Measurements from ENCODE around the gene TRPC3. TPM values are rescaled to one million over a fixed set of nuclear protein-coding genes. Genes with fewer than 3 reads are reported as not detected.

Gene TRPC3
- total RNA-seq, 3 donors from 2014 or later = 0.17 to 1.0 (median 0.51) TPM

DNA sequence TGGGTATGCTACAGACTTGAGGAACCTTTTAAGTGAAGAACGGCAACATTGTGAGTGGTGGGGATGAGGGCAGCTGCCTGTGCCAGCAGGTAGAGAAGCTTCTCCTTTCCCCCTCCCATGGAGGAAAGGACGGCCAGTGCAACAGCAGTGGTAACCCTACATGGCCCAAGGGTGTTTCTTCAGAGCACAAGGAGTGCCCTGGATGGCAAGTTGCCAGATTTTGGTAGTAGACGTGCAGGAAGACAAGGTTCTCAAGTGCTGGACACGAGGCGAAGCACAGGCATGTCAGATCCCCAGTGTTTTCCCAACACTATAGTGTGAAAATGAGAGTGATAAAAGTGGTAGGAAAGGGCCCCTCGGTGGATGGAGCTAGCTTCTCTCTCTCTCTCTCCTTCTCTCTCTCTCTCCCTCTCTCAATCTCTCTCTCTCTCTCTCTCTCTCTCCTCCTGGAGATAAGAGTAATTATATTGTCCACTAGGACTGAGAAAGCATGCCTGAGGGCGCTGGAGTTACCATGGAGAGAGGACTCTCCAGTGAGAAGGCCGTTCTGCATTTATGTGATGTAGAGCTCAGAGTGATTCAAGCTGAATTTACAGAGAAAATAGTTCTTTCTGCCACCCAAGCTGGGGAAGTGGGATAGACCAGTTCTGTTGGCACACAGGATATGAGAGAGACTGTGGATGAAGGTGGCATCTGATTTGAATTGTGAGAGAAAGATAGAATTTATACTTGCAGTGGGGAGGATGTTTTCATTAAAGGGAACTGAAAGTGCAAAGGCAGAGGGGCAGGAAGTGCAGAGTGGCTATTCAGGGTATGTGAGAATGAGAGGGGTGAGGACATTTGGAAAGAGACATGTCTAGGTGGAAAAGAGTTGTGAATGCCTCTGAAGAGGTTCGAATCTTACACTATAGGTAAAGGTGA lies 25.7 kb upstream of the TRPC3 start:
- intact Hi-C loops (cut with DNase I, micrococcal nuclease) = no loop called here
- Histone ChIP-seq H3K9me3 (no peaks in the 10 kb centered on the region), H3K4me1 (ENCODE audit: low read depth) (no peaks in the 10 kb centered on the region), H3K4me3 (no peak overlapping the region), H3K36me3 (ENCODE audit: low read depth) (no peaks in the 10 kb centered on the region)
- TF ChIP-seq, protein P1, sequence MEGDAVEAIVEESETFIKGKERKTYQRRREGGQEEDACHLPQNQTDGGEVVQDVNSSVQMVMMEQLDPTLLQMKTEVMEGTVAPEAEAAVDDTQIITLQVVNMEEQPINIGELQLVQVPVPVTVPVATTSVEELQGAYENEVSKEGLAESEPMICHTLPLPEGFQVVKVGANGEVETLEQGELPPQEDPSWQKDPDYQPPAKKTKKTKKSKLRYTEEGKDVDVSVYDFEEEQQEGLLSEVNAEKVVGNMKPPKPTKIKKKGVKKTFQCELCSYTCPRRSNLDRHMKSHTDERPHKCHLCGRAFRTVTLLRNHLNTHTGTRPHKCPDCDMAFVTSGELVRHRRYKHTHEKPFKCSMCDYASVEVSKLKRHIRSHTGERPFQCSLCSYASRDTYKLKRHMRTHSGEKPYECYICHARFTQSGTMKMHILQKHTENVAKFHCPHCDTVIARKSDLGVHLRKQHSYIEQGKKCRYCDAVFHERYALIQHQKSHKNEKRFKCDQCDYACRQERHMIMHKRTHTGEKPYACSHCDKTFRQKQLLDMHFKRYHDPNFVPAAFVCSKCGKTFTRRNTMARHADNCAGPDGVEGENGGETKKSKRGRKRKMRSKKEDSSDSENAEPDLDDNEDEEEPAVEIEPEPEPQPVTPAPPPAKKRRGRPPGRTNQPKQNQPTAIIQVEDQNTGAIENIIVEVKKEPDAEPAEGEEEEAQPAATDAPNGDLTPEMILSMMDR (IDR thresholded peaks at IDR 0.05) = no peak
- DNase-seq (no peak), ATAC-seq (peak; percentile 34)

GRCh38 chr4:121975784-121976183 lies 23.9 kb upstream of the TRPC3 start:
- TF ChIP-seq, protein P1 (IDR thresholded peaks at IDR 0.05) = no peak
- ATAC-seq = no peak
- H3K4me1 ChIP-seq (ENCODE audit: low read depth) = no peaks in the 10 kb centered on the region
- no peaks in the 10 kb centered on the region for H3K36me3 ChIP-seq (ENCODE audit: low read depth)
- DNase-seq = no peak
- intact Hi-C loops (cut with DNase I, micrococcal nuclease) = no loop called here
- H3K4me3 ChIP-seq = no peak overlapping the region
- H3K9me3 ChIP-seq = no peaks in the 10 kb centered on the region

- ATAC-seq (no peak), DNase-seq (no peak)
- TF ChIP-seq, protein P1 (IDR thresholded peaks at IDR 0.05) = no peak
- intact Hi-C loops (cut with DNase I, micrococcal nuclease) = no loop called here
- no peak overlapping the region for H3K4me3 ChIP-seq
- H3K9me3 ChIP-seq = no peaks in the 10 kb centered on the region
- H3K36me3 ChIP-seq (ENCODE audit: low read depth) = no peaks in the 10 kb centered on the region
- H3K4me1 ChIP-seq (ENCODE audit: low read depth) = no peaks in the 10 kb centered on the region
Observed at GRCh38 chr4:121973816-121974215, 22.0 kb upstream of the TRPC3 start.

- TF ChIP-seq, protein P1 (IDR thresholded peaks at IDR 0.05) = no peak
- H3K4me1 ChIP-seq (ENCODE audit: low read depth) = no peaks in the 10 kb centered on the region
- ATAC-seq = no peak
Observed at GRCh38 chr4:121968859-121969258, 17.0 kb upstream of the TRPC3 start.

DNA sequence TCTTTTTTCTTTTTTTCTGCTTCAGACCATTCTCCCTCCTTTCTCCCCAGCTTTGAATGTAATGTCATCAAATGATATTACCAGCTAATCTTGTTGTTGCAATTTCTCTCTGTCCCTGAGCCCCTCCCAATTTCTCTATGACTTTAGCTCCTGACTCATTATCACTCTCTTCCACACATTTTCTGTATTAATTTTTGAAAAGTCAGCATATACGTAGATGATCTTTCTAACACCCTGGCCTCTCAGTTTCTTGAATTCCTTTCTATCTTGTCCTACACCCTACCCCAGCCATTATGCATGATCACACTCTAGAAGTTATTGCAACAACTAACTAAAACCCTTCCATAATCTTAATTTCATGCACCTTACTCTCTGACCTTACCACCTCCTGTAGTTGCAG lies 13.1 kb upstream of the TRPC3 start:
- no peaks in the 10 kb centered on the region for H3K9me3 ChIP-seq
- ATAC-seq = no peak
- DNase-seq = no peak
- no peak overlapping the region for H3K4me3 ChIP-seq
- intact Hi-C loops (cut with DNase I, micrococcal nuclease) = no loop called here
- H3K4me1 ChIP-seq (ENCODE audit: low read depth) = no peaks in the 10 kb centered on the region
- no peaks in the 10 kb centered on the region for H3K36me3 ChIP-seq (ENCODE audit: low read depth)
- TF ChIP-seq, protein P1 (IDR thresholded peaks at IDR 0.05) = no peak

More at GRCh38 chr4:121968859-121969258, 17.0 kb upstream of the TRPC3 start:
- intact Hi-C loops (cut with DNase I, micrococcal nuclease) = no loop called here
- no peaks in the 10 kb centered on the region for H3K9me3 ChIP-seq
- H3K36me3 ChIP-seq (ENCODE audit: low read depth) = no peaks in the 10 kb centered on the region
- H3K4me3 ChIP-seq = no peak overlapping the region
- DNase-seq = no peak
